Measurements from ENCODE around the gene TSHZ2. TPM values are rescaled to one million over a fixed set of nuclear protein-coding genes. Genes with fewer than 3 reads are reported as not detected.

The TSHZ2 gene
- total and polyA plus RNA-seq, 2 donors (not counting 3 experiments of a cell fraction or from before 2014, with no cell fraction given), result not detected

DNA sequence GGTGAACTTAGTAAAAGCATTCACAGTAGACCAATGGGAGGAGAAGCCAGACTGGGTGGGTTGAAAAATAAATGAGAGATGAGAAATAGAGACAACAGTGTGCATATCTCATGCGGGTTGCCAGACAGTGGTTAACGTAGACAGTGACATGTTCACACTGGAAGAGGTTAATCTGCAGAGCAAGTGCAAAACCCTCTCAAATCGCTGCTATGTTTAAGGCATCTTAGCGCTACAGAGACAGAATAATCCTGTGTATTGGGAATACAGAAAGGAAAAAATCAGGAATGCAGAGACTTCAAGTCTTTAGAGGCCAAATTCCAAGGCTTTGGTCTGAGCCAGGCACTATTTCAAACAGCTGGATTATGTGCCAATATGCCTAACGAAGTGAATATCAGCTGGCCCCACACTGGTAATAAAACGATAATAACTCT, 107.1 kb downstream of the TSHZ2 start:
- no peaks in the 10 kb centered on the region for H3K36me3 ChIP-seq (ENCODE audit: control insufficient read depth in 2 of 2, extremely low read depth in 1 of 2, insufficient read depth in 2 of 2, low read length in 2 of 2)
- H2AFZ ChIP-seq (ENCODE audit: low read depth, low read length), result no peak overlapping the region
- no peak for TF ChIP-seq POLR2A (IDR thresholded peaks at IDR 0.05; ENCODE audit: low read depth, low read length)
- TF ChIP-seq MYC (IDR thresholded peaks at IDR 0.05; ENCODE audit: low read depth, low read length), result no peak
- no peak for TF ChIP-seq POLR2AphosphoS5 (IDR thresholded peaks at IDR 0.05; ENCODE audit: insufficient read depth, low read depth, low read length)
- TF ChIP-seq EZH2 (IDR thresholded peaks at IDR 0.05; ENCODE audit: borderline replicate concordance, low read depth, low read length, severe bottlenecking), result no peak
- no peak for TF ChIP-seq CTCF (IDR thresholded peaks at IDR 0.05; ENCODE audit: extremely low read depth in 1 of 2, insufficient read depth in 1 of 2, low read depth in 1 of 2, low read length in 2 of 2)
- TF ChIP-seq GATA2 (IDR thresholded peaks at IDR 0.05; ENCODE audit: insufficient read depth, insufficient read length, low read depth, low read length), result no peak
- no peak for TF ChIP-seq MAX (IDR thresholded peaks at IDR 0.05; ENCODE audit: insufficient read depth, insufficient read length)
- no peak for TF ChIP-seq JUN (IDR thresholded peaks at IDR 0.05; ENCODE audit: borderline replicate concordance, insufficient read depth, insufficient read length, low read depth)
- dilution Hi-C loops (cut with MboI; ENCODE audit: extremely low pct_ligation_motif_present, low sequenced_read_pairs) (no loop called here), intact Hi-C loops (cut with micrococcal nuclease) (loop anchor here (5.0 kb wide), 1 partner anchor 863 kb away; no protein-coding TSS in a partner anchor)
- ChIA-PET POLR2A (no interaction called here), CTCF (no interaction called here)
- no peaks in the 10 kb centered on the region for H3K79me2 ChIP-seq (ENCODE audit: control insufficient read depth, insufficient read depth, low read length)
- no peaks in the 10 kb centered on the region for H3K9me1 ChIP-seq (replicated peaks; ENCODE audit: control insufficient read depth, extremely low read depth, insufficient read depth, low read length)
- no TSS peak for BruUV-seq (replicated peaks)
- no peak overlapping the region for H3K27ac ChIP-seq (ENCODE audit: insufficient read depth, low read depth, low read length)
- no peak overlapping the region for H3K4me3 ChIP-seq (replicated peaks in 1 of 3; ENCODE audit: insufficient read depth in 1 of 3, low read depth in 1 of 3, low read length in 3 of 3)
- no peak overlapping the region for H3K4me2 ChIP-seq (ENCODE audit: insufficient read depth, low read length)
- H4K20me1 ChIP-seq (replicated peaks; ENCODE audit: control insufficient read depth, extremely low read depth, insufficient read depth, low read length), result no peaks in the 10 kb centered on the region
- H3K9ac ChIP-seq (replicated peaks; ENCODE audit: extremely low read depth, insufficient read depth, low read length), result no peak overlapping the region
- no peaks in the 10 kb centered on the region for H3K27me3 ChIP-seq (ENCODE audit: control insufficient read depth in 2 of 2, insufficient read depth in 2 of 2, low read length in 2 of 2)
- peaks cover 32% of the 10 kb centered on the region for H3K4me1 ChIP-seq (ENCODE audit: control insufficient read depth, extremely low read depth, insufficient read depth, low read length)
- FAIRE-seq (no peak), DNase-seq (ENCODE audit: low read depth, low spot score) (no peak)
- no peaks in the 10 kb centered on the region for H3K9me3 ChIP-seq (replicated peaks; ENCODE audit: control insufficient read depth, insufficient read depth, low read length)
